H9 (cell line): Measurements from ENCODE around the gene VEZT. TPM values are rescaled to one million over a fixed set of nuclear protein-coding genes. Genes with fewer than 3 reads are reported as not detected.
"Not testable (repeated sequence)": the region's sequence is repeated elsewhere in the genome, so short reads cannot be mapped to it uniquely, and the experiment has no call there.

ENCODE experiments used
- DNase-seq: peaks from one replicate; pipeline ENCODE4 v3.0.0-alpha.2; 2017
- H2AFZ ChIP-seq: one replicate; pipeline ENCODE4 v1.6.1; 2013; ENCODE audit warnings: mild to moderate bottlenecking, low read length, control low read depth, moderate library complexity
- H2AK5ac ChIP-seq: 2 replicates; pipeline ENCODE4 v1.6.1; 2013; ENCODE audit warnings: low read length, control low read depth, mixed read lengths; ENCODE audit not compliant: insufficient read length
- H2BK120ac ChIP-seq: one replicate; pipeline ENCODE4 v1.6.1; 2013; ENCODE audit warnings: low read depth, mild to moderate bottlenecking, low read length, control low read depth, inconsistent platforms; ENCODE audit not compliant: poor library complexity, severe bottlenecking
- H2BK12ac ChIP-seq: 2 replicates; pipeline ENCODE4 v1.6.1; 2013; ENCODE audit warnings: low read length, control low read depth, mixed read lengths, low read depth; ENCODE audit not compliant: insufficient read length
- H2BK15ac ChIP-seq: 2 replicates; pipeline ENCODE4 v1.6.1; 2013; ENCODE audit warnings: low read depth, low read length, control low read depth
- H2BK20ac ChIP-seq: one replicate; pipeline ENCODE4 v1.6.1; 2013; ENCODE audit warnings: low read depth, mild to moderate bottlenecking, low read length, control low read depth, inconsistent platforms; ENCODE audit not compliant: poor library complexity, severe bottlenecking
- H2BK5ac ChIP-seq: 2 replicates; pipeline ENCODE4 v1.6.1; 2013; ENCODE audit warnings: low read length, control low read depth, mixed read lengths; ENCODE audit not compliant: insufficient read length
- H3K14ac ChIP-seq: 2 replicates; pipeline ENCODE4 v1.6.1; 2013; ENCODE audit warnings: low read length, control low read depth; ENCODE audit not compliant: insufficient read depth
- H3K18ac ChIP-seq: 2 replicates; pipeline ENCODE4 v1.6.1; 2013; ENCODE audit warnings: low read depth, mild to moderate bottlenecking, mixed read lengths, low read length, control low read depth; ENCODE audit not compliant: insufficient read length
- H3K23ac ChIP-seq: 2 replicates; pipeline ENCODE4 v1.6.1; 2013; ENCODE audit warnings: low read length, control low read depth, mixed read lengths, low read depth; ENCODE audit not compliant: insufficient read length
- H3K23me2 ChIP-seq: 2 replicates; pipeline ENCODE4 v1.6.1; 2013; ENCODE audit warnings: low read depth, mild to moderate bottlenecking, mixed read lengths, low read length, control low read depth; ENCODE audit not compliant: insufficient read length, poor library complexity, severe bottlenecking
- H3K27ac ChIP-seq: 2 replicates; pipeline ENCODE4 v1.5.1; 2013; ENCODE audit warnings: low read length, control low read depth, mixed read lengths, low read depth; ENCODE audit not compliant: insufficient read length
- H3K27me3 ChIP-seq: 2 replicates; pipeline ENCODE4 v1.6.1; 2013; ENCODE audit warnings: low read length, control low read depth, inconsistent platforms; ENCODE audit not compliant: insufficient read depth
- H3K4ac ChIP-seq: 2 replicates; pipeline ENCODE4 v1.6.1; 2013; ENCODE audit warnings: low read depth, mild to moderate bottlenecking, control low read depth, inconsistent platforms, low read length, moderate library complexity
- H3K4me1 ChIP-seq: 2 replicates; pipeline ENCODE4 v1.6.1; 2013; ENCODE audit warnings: low read length, control low read depth, inconsistent platforms; ENCODE audit not compliant: insufficient read depth
- H3K4me2 ChIP-seq: 2 replicates; pipeline ENCODE4 v1.6.1; 2013; ENCODE audit warnings: low read length, control low read depth, mixed read lengths; ENCODE audit not compliant: insufficient read length, insufficient read depth
- H3K56ac ChIP-seq: 2 replicates; pipeline ENCODE4 v1.6.1; 2013; ENCODE audit warnings: low read depth, mild to moderate bottlenecking, mixed read lengths, low read length, control low read depth; ENCODE audit not compliant: insufficient read length
- H3K79me1 ChIP-seq: 2 replicates; pipeline ENCODE4 v1.6.1; 2013; ENCODE audit warnings: low read depth, mild to moderate bottlenecking, moderate library complexity, low read length, control low read depth, inconsistent platforms; ENCODE audit not compliant: insufficient read depth, poor library complexity, severe bottlenecking
- H3K79me2 ChIP-seq: 2 replicates; pipeline ENCODE4 v1.6.1; 2013; ENCODE audit warnings: low read length, control low read depth, inconsistent platforms; ENCODE audit not compliant: insufficient read depth
- H3K9ac ChIP-seq: 2 replicates; pipeline ENCODE4 v1.6.1; 2013; ENCODE audit warnings: low read length, control low read depth, mixed read lengths; ENCODE audit not compliant: insufficient read length; ENCODE audit errors: extremely low read depth
- H3K9me3 ChIP-seq: one replicate; pipeline ENCODE4 v1.6.1; 2013; ENCODE audit warnings: low read depth, low read length, inconsistent platforms; ENCODE audit not compliant: control insufficient read depth
- H3T11ph ChIP-seq: one replicate; pipeline ENCODE4 v1.6.1; 2013; ENCODE audit warnings: mild to moderate bottlenecking, low read length, control low read depth, inconsistent platforms
- H4K20me1 ChIP-seq: one replicate; pipeline ENCODE4 v1.6.1; 2013; ENCODE audit not compliant: control insufficient read depth, insufficient read length, insufficient read depth
- H4K5ac ChIP-seq: 2 replicates; pipeline ENCODE4 v1.6.1; 2013; ENCODE audit warnings: low read depth, mild to moderate bottlenecking, mixed read lengths, low read length, control low read depth; ENCODE audit not compliant: insufficient read length
- H4K8ac ChIP-seq: replicated peaks from 2 replicates; pipeline ENCODE4 v1.6.1; 2013; ENCODE audit warnings: low read length, control low read depth, mixed read lengths, low read depth; ENCODE audit not compliant: insufficient read length
- H4K91ac ChIP-seq: 2 replicates; pipeline ENCODE4 v1.6.1; 2013; ENCODE audit warnings: low read depth, mild to moderate bottlenecking, moderate library complexity, mixed read lengths, low read length, control low read depth; ENCODE audit not compliant: insufficient read length
- H3K27ac Mint-ChIP-seq, 3 experiments: 2 replicates in 2 of 3; 3 replicates in 1 of 3; pipeline ENCODE4 v1.8.0; 2020 to 2021; ENCODE audit warnings: mixed read lengths in 3 of 3, mild to moderate bottlenecking in 1 of 3, moderate library complexity in 1 of 3
- H3K27me3 Mint-ChIP-seq: 2 replicates; pipeline ENCODE4 v1.8.0; 2021; ENCODE audit warnings: low read depth, mild to moderate bottlenecking, moderate library complexity, mixed read lengths
- H3K36me3 Mint-ChIP-seq, 3 experiments: 2 replicates in 2 of 3; 3 replicates in 1 of 3; pipeline ENCODE4 v1.8.0; 2020 to 2021; ENCODE audit warnings: low read depth in 3 of 3, mixed read lengths in 3 of 3; ENCODE audit not compliant: insufficient read depth in 1 of 3
- H3K4me1 Mint-ChIP-seq, 2 experiments: 2 replicates each; pipeline ENCODE4 v1.8.0; 2020; ENCODE audit warnings: mixed read lengths in 2 of 2
- H3K4me3 Mint-ChIP-seq, 2 experiments: 2 replicates in 1 of 2; 3 replicates in 1 of 2; pipeline ENCODE4 v1.8.0; 2020 to 2021; ENCODE audit warnings: mild to moderate bottlenecking in 2 of 2, mixed read lengths in 2 of 2, moderate library complexity in 1 of 2
- H3K9me3 Mint-ChIP-seq, 2 experiments: 2 replicates in 1 of 2; 3 replicates in 1 of 2; pipeline ENCODE4 v1.8.0; 2020; ENCODE audit warnings: mild to moderate bottlenecking in 2 of 2, mixed read lengths in 2 of 2, moderate library complexity in 1 of 2
- WGBS: extraction: QIAGEN DNeasy Blood & Tissue Kit; methylation state at CpG from one replicate; pipeline ENCODE4 v1.1.7; 2013; ENCODE audit warnings: missing lambda C conversion rate, low lambda C conversion rate, mixed read lengths; ENCODE audit not compliant: insufficient read length; ENCODE audit errors: extremely low coverage; 5-methylcytosine and 5-hydroxymethylcytosine counted together
- total RNA-seq: library from RNA; stranded (reverse); gene quantifications from 2 replicates; pipeline ENCODE4 v1.2.1, GENCODE V29; 2021
- TF ChIP-seq, protein P1 (sequence below): fragments of 200-600 bp; sonication (generic); conservative IDR thresholded peaks from 3 replicates; pipeline ENCODE4 v1.8.0; 2021; ENCODE audit warnings: antibody characterized with exemption, mild to moderate bottlenecking

The VEZT gene
- total RNA-seq, 1 experiment from 2014 or later = 69.8 TPM

DNA sequence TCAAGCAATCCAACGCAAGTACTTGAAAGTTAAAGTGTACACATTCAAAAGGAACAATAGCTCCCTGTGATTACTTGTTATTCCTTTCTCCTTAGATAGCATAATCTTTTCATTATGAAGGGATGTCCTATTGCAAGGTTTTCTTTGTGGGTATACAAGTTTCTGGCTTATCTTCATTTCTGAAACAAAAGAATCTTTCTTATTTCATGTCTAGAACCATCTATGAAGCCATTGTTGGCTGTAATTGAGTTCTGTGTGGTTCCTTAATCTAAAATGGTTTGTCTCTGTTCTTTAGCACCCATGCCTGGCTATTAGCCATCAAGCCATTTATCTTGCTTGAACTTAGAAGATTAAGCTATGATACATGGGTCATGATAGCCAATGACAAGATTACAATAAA lies 95.0 kb downstream of the VEZT start:
- Histone ChIP-seq H2BK20ac (no peak overlapping the region), H3K4me1 (no peaks in the 10 kb centered on the region), H4K91ac (no peak overlapping the region), H3T11ph (no peak overlapping the region), H3K4ac (no peak overlapping the region), H3K27me3 (no peaks in the 10 kb centered on the region), H3K4me2 (no peak overlapping the region), H3K18ac (no peak overlapping the region), H3K27ac (no peak overlapping the region), H3K9me3 (no peaks in the 10 kb centered on the region), H3K79me1 (no peaks in the 10 kb centered on the region), H2BK15ac (no peak overlapping the region), H3K79me2 (no peaks in the 10 kb centered on the region), H4K20me1 (no peaks in the 10 kb centered on the region), H2AFZ (no peak overlapping the region), H3K23ac (no peak overlapping the region), H2BK5ac (no peak overlapping the region), H4K5ac (no peak overlapping the region), H3K14ac (no peak overlapping the region), H2AK5ac (no peak overlapping the region), H3K9ac (no peak overlapping the region), H3K56ac (no peak overlapping the region), H2BK120ac (no peak overlapping the region), H3K23me2 (no peaks in the 10 kb centered on the region), H4K8ac (no peak overlapping the region), H2BK12ac (no peak overlapping the region)
- TF ChIP-seq, protein P1, sequence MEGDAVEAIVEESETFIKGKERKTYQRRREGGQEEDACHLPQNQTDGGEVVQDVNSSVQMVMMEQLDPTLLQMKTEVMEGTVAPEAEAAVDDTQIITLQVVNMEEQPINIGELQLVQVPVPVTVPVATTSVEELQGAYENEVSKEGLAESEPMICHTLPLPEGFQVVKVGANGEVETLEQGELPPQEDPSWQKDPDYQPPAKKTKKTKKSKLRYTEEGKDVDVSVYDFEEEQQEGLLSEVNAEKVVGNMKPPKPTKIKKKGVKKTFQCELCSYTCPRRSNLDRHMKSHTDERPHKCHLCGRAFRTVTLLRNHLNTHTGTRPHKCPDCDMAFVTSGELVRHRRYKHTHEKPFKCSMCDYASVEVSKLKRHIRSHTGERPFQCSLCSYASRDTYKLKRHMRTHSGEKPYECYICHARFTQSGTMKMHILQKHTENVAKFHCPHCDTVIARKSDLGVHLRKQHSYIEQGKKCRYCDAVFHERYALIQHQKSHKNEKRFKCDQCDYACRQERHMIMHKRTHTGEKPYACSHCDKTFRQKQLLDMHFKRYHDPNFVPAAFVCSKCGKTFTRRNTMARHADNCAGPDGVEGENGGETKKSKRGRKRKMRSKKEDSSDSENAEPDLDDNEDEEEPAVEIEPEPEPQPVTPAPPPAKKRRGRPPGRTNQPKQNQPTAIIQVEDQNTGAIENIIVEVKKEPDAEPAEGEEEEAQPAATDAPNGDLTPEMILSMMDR = no peak
- Mint-ChIP-seq H3K36me3 (peaks cover 0 to 12% (median 6%) of the 10 kb centered on the region in 3 experiments; a peak in 6 of 7 replicates), H3K27me3 (no peaks in the 10 kb centered on the region), H3K27ac (no peak overlapping the region; a peak in 1 of 7 replicates), H3K4me3 (no peak overlapping the region), H3K4me1 (no peaks in the 10 kb centered on the region; a peak in 1 of 4 replicates), H3K9me3 (no peaks in the 10 kb centered on the region)
- WGBS = no CpG with 5 or more reads among the region's 1 CpG
- no peak for DNase-seq

DNA sequence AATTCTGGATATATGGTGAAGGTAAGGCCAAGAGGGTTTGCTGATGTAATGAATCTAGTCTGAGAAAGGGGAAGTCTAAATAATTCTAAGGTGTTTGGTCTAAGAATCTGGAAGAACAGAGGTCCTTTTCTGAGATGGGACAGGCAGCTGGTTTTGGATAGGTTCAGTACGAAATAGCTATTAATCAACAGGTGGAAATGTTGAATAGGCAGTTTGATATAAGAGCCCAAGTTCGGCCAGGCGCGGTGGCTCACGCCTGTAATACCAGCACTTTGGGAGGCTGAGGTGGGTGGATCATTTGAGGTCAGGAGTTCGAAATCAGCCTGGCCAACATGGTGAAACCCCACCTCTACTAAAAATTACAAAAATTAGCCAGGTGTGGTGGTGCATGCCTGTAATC lies 97.1 kb downstream of the VEZT start:
- not testable (repeated sequence) for H4K91ac ChIP-seq, H3K9ac ChIP-seq, H3K4ac ChIP-seq, H3K23ac ChIP-seq, H3T11ph ChIP-seq, DNase-seq, H4K8ac ChIP-seq, H3K27ac Mint-ChIP-seq, H4K20me1 ChIP-seq, H2BK120ac ChIP-seq, H3K23me2 ChIP-seq, H3K4me1 Mint-ChIP-seq, H3K4me3 Mint-ChIP-seq, H2BK5ac ChIP-seq, H3K36me3 Mint-ChIP-seq, H2BK12ac ChIP-seq, H3K79me1 ChIP-seq, H3K9me3 Mint-ChIP-seq, H3K9me3 ChIP-seq, H3K56ac ChIP-seq, H3K14ac ChIP-seq, H2AK5ac ChIP-seq, H3K4me1 ChIP-seq, H3K27me3 Mint-ChIP-seq, H2BK15ac ChIP-seq, H3K4me2 ChIP-seq, H3K27ac ChIP-seq, H3K27me3 ChIP-seq, H2AFZ ChIP-seq, H3K18ac ChIP-seq, H4K5ac ChIP-seq, H3K79me2 ChIP-seq, H2BK20ac ChIP-seq
- no CpG with 5 or more reads among the region's 6 CpGs for WGBS
